Left colon (tissue), 2 donors: ENCODE results near the gene MAP2K7. TPM values are rescaled to one million over a fixed set of nuclear protein-coding genes. Genes with fewer than 3 reads are reported as not detected.
A peak's percentile ranks its signal among the peaks of the same experiment; 100 is the strongest.
"Not testable (repeated sequence)": the region's sequence is repeated elsewhere in the genome, so short reads cannot be mapped to it uniquely, and the experiment has no call there.

Source experiments
- ATAC-seq: fragments of 200-7000 bp; cut with Tn5 transposase; one replicate; pipeline ENCODE4 v1.9.1; 2020; ENCODE audit warnings: mild to moderate bottlenecking, moderate library complexity
- DNase-seq, 2 donors: peaks; one replicate each; pipeline ENCODE4 v3.0.0-alpha.2; 2020
- intact Hi-C, 2 donors: fragments of 100-400 bp; cut with DNase I in 1 of 2; cut with micrococcal nuclease in 1 of 2; formaldehyde crosslinking; loops; one replicate each; pipeline versions ENCODE4 v1.11.2 to v1.14.0; 2022; cut with DNase I, micrococcal nuclease
- total RNA-seq, 2 donors: library from RNA; stranded (reverse); fragmentation: NEBNext Ultra II Directional; extraction: Animal tissue kit (Norgen Biotek cat#: 25700); gene quantifications; one replicate each; pipeline ENCODE4 v1.2.1, GENCODE V29; 2021
- donor health status: DM: no; HTN: no; CAD: no.
- donor health status: DM: yes; HTN: yes; CAD: no.

Gene MAP2K7
- total RNA-seq, 2 donors from 2014 or later: 27.0 to 29.2 TPM

DNA sequence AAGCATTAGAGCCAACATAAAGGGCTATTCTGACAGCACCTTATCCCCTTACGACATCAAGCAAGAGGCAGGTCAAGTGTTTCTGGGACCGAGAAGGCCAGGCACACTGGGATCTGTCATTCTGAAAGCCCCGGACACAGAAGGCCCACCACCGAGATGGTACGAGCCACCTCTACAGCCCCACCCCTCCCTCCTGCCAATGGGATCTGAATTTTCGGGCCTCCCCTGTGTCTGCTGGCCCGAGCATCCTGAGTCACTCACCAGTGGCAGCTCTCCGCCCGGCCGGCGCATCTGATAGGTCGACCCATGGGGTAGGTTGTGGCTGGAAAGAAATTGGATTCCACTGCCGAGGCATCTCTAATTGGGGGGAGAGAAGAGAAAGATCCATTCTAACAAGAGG, 37.2 kb downstream of the MAP2K7 start:
- no peak for DNase-seq
- intact Hi-C loops: no loop called here
- ATAC-seq: no peak

DNA sequence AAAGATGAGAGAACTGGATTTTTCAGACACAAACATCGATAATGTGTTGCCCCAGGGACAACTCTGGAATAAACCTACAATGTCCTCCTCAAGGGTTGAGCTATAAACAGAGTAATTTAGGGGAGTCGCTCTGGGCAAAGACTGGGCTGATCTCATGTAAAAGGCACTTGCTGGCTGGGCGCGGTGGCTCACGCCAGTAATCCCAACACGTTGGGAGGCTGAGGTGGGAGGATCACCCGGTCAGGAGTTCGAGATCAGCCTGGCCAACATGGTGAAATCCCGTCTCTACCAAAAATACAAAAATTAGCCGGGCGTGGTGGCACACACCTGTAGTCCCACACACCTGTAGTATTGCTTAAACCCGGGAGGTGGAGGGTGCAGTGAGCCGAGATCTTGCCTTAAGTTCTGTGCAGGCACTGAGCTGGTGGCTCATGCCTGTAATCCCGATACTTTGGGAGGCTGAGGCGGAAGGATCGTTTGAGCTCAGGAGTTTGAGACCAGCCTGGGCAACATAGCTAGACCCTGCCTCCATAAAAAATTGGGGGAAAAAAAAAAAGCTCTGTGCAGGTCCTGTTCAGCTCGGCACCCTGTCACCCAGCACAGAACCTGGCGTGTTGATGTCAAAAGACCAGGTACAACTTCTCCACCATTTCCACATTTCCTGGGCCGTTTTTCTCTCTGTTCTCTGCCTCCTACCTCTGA, 38.4 kb downstream of the MAP2K7 start:
- DNase-seq (no peak), ATAC-seq (no peak)
- intact Hi-C loops: no loop called here

DNA sequence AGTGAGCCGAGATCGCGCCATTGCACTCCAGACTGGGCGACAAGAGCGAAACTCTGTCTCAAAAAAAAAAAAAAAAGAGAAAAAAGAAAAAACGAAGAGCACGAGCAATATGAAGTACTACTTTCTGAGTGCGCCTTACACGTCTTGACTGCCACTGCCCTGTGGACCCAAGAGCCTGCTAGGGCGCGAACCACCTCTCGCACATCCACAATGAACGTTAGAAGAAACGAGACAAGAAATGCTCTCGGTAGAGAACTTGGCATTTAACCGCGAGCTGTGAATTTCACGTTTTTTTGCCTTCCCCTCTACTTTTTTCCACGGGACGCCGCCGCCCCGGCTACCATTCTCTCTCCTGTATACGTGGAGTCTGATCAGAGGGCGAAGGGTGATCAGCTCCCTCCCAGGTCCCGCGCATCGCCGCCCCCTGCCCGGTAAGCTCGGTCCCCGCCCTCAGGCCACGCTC, 39.3 kb downstream of the MAP2K7 start:
- ATAC-seq (peak; percentile 31), DNase-seq (peak in 1 of 2 donors; percentile 11)
- intact Hi-C loops: no loop called here

DNA sequence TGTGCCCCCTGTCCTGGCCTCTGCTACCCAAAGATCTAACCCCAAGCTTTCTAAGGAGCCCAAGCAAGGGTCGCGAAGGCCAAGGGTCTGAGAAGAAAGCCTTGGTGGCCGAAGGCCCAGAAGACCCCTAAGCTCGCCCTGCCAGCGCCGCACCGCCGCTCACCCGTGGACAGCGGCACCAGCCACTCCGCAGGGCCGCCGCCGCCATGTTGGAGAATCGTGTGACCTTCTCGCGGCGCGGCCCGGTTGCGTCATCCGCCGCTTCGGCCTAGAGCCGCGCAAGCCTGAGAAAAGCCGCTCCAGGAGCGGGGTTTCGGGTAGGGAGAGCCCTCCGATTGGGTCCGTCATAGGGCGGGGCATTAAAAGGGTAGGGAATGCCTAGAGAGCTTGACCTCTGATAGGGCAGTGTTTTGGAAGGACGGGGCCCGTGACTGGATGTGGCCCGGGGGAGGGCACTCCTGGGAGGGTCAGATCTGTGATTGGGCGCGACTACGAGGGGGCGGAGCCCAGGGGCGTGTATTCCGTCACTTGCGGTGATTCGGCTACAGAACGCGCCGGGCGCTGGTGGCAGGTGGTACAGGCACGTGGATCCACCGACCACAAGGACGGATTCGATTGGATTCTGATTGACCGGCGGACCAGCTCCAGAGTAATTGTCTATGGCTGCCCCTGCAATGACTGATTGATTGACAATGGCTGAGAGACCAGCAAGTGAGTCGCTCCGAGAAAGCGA, 39.9 kb downstream of the MAP2K7 start, which contains the start of gene TIMM44:
Gene TIMM44, minus strand, starts transcription at position 223 of the 733 bp plus-strand sequence. Its CDS starts 15 bp downstream, at position 208.
- DNase-seq (peak; percentile 99 to 100), ATAC-seq (peak; percentile 95)
- intact Hi-C loops: no loop called here

DNA sequence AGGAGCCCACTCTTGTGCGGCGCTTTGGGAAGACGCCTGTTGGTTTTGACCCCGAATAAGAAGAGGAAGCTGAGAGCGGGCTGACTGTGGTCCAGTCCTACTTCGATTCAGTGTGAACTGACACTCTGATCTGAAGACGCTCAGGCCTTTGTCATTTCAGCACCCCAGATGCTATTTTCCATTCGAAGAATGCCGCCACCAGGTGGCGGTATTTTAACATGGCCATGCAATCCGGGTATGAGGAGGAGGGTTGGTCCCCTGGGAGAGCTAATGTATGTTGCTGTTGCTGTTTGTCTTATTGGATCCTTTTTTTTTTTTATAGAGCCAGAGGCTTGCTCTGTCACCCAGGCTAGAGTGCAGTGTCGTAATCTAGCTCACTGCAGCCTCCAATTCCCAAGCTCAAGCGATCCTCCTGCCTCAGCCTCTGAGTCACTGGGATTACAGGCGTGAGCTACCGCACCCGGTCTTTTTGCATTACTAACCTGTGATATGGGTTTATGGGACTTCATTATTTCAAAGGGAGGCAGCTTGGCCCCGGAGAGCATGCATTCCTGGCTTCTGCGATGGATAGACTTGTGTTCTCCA, 40.6 kb downstream of the MAP2K7 start:
- peak; percentile 83 to 95 for DNase-seq
- peak; percentile 60 for ATAC-seq
- intact Hi-C loops: no loop called here

DNA sequence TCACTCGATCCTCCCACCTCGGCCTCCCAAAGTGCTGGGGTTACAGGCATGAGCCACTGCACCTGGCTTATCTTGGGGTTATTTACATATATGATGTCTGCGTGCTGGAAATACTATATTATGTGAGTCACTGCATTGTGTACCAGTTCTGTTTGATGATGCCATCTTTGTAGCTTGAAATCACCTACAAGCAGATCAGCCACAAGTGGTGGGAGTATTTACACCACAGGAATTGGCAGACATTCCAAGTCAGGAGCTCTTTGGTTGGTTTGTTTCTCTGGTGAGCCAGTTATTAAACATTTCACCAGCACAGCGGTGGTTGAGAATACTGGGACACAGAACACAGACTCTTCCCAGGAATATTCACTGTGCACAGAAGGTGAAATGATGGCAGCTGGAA, 44.3 kb downstream of the MAP2K7 start:
- DNase-seq (no peak), ATAC-seq (no peak)
- intact Hi-C loops: loop anchor here in 1 of 2 donors (5.0 kb wide), 1 partner anchor 54 kb away; no protein-coding TSS in a partner anchor

DNA sequence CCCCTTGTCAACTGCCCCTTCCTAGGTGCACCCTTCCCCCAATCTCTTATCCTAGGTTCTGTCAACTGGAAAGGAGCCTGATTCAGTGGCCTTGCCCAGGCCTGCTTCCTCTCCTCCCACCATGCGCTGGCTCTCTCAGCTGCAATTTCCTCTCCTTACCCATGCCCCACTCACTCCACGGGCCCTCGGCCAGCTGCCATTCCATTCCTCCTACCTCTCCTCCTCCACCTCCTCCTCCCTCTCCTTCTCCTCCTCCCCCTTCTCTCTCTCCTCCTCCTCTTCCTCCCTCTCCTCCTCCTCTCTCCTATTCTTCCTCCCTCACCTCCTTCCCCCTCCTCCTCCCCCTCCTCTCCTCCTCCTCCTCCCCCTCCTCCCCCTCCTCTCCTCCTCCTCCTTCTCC, 49.4 kb downstream of the MAP2K7 start:
- DNase-seq (no peak), ATAC-seq (no peak)
- intact Hi-C loops: no loop called here

DNA sequence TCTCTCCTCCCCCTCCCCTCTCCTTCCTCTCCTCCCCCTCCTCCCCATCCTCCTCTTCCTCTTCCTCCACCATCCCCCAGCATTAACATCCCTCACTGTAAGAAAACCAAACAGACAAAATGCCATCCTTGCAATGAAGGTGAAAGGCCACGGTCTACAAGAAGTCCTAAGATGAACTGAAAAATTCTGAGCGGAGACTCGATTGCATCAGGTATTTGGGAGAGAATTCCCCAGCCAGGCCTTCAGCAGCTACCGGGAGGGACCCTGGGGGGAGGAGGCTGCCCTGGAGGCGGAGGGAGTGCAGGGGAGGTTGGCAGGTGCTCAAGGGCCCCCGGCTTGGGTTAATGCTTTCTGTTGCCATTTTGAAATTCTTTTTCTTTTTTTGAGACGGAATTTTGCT, 49.9 kb downstream of the MAP2K7 start:
- intact Hi-C loops: no loop called here
- ATAC-seq: no peak
- DNase-seq: no peak

DNA sequence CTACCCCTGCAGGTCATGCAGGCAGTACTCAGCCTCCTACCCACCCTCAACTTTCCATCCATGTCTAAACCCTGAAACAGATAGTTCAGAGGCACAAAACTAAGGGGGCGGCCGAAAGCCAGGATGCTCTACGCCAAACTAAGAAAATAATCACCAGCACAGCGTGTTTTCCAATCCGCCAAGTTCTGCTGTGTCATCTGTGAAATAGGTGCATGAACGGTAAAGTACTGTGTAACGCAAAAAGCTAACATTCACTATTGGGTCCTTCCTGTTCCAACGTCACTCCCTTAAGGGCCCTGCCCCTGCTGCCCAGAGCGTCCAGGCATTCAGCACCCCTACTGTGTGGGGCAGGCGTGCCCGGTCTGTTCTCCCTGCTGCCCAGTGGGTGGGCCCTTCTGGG, 52.0 kb downstream of the MAP2K7 start:
- ATAC-seq: peak; percentile 15
- intact Hi-C loops: no loop called here
- DNase-seq: no peak

DNA sequence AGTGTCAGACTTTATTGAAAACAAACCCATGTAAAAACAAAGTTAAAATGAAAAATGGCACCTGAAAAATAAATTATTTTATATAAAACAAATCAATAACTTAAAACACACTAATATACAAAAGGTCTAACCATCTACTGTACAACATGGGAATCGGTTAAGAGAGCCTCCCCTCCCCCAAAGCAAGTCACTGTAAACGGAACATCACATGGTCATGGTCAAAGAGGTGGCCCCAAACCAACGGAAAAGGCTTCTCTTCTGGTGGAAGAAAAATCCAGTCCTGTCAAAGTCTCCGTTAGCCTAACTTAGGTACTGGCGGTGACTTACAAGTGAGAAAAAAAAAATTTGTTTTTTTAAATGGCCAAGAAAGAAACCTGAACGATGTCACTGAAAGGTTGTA, 55.5 kb downstream of the MAP2K7 start:
- intact Hi-C loops: no loop called here
- ATAC-seq: no peak
- DNase-seq: no peak

DNA sequence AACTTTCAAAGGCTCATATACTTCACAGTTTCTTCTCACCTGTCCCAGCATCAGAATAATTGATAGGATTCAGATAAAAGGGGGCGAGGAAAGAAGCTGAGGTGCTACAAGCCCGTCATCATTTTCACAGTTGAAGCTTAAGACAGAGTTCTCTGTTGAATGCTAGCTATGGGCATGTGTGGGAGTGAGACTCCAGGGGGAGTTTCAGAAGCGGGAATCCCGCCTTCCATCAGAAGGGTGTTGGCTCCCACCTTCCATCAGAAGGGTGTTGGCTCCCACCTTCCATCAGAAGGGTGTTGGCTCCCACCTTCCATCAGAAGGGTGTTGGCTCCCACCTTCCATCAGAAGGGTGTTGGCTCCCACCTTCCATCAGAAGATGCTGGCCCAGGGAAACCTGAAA, 57.4 kb downstream of the MAP2K7 start:
- intact Hi-C loops, DNase-seq, ATAC-seq: not testable (repeated sequence)

DNA sequence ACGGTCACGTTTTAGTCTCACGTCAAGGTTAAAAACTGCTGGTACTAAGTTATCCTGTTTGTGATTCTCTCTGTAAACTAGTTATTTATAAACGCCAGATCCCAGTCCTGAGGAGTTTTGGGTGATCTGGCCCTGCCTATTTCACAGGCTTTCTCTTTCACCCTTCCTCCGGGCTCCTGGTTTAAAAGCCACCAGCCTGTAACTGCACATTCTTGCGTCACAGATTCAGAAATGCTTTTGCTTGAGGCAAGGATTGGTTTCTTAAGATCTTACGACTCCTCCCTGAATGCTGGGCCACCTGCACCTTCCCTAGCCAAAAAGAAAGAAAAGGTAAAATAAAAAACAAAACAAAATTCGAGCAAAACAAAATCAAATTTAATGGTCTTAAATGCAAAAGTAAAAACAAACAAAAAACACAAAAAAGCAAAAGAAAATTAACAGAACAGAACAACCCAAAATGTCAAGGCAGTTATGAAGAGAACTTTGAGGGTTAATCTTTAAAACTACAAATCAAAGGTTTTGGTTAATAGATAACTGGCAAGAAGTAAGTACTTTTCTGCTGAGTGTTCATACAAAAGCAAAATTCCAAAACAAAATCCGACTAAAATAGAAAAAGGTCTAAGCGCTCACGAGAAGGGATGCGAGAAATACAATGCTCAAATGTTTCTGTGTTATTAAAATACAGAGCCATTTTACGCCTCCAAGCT, 58.4 kb downstream of the MAP2K7 start:
- intact Hi-C loops: no loop called here
- ATAC-seq: no peak
- DNase-seq: no peak

DNA sequence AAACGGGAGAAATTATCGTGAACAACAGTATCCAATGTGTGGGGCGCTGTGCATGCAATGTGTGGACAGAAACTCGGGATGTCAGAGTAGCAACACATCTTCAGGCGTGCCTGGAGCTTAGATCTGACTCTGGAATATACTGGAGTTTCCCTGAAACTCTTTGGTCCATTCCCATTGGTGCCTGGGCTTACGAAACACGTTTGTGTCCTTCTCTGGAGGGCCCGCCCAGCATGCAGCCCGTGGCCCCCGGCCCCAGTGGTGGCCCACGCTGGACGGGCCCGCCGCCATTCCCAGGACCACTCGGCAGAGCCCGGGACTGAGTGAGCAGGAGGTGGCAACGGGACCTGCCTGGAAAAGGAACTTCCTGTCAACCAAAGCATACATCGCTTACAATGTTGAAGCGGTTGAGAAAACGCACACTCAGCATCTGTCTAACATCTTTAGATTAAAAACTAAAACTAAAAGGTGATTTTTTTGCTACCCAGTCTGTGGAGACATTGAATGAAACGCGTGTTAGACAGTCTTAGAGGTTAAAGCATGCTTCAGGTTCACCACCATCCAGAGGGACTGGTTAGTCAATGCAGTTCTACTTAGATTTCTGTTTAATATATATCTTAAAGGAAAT, 59.1 kb downstream of the MAP2K7 start:
- no peak for DNase-seq
- intact Hi-C loops: no loop called here
- no peak for ATAC-seq

DNA sequence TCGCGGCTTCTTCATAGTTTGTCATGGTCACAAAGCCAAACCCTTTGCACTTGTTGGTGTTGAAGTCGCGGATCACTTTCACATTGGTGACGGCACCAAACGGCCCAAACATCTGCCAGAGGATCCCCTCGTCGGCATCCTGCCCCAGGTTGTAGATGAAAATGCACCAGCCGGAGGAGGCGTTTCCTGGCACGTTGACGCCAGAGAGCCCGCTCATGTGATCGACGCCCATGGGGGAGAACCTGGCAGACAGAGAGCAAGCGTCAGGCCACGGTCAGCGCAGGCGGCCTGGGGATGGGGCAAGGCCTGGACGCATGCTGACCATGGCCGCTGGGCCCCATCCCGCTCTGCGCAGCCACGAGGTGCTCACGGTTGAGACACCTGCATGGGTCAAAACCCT, 59.9 kb downstream of the MAP2K7 start:
- ATAC-seq: no peak
- no peak for DNase-seq
- intact Hi-C loops: no loop called here

Other genes with a start within 250 kb of the MAP2K7 start
- not detected for gene RETN, start 234.8 kb upstream of the MAP2K7 start, total RNA-seq
- not detected for gene MCEMP1, start 226.8 kb upstream of the MAP2K7 start, total RNA-seq
- 100 to 1,000 TPM; 107 to 108 TPM for gene TRAPPC5, start 223.0 kb upstream of the MAP2K7 start, total RNA-seq
- gene FCER2, start 201.7 kb upstream of the MAP2K7 start, total RNA-seq: under 1 TPM; 0.27 to 0.64 TPM
- 1 to 10 TPM in 1 of 2 donors, not detected in 1; 1.3 TPM for gene CLEC4G, start 171.8 kb upstream of the MAP2K7 start, total RNA-seq
- gene CD209, start 156.3 kb upstream of the MAP2K7 start, total RNA-seq: 10 to 100 TPM in 1 of 2 donors, 1 to 10 TPM in 1; 2.6 to 12.1 TPM
- not detected for gene CLEC4M, start 140.6 kb upstream of the MAP2K7 start, total RNA-seq
- 10 to 100 TPM; 10.5 to 13.1 TPM for gene EVI5L, start 73.7 kb upstream of the MAP2K7 start, total RNA-seq
- under 1 TPM; 0.22 to 0.46 TPM for gene PRR36, start 29.5 kb upstream of the MAP2K7 start, total RNA-seq
- gene LRRC8E, start 15.4 kb upstream of the MAP2K7 start, total RNA-seq: 1 to 10 TPM; 2.7 to 3.1 TPM
- gene TGFBR3L, start 11.0 kb downstream of the MAP2K7 start, total RNA-seq: under 1 TPM in 1 of 2 donors, not detected in 1; 0.53 TPM
- 10 to 100 TPM; 10.6 to 17.7 TPM for gene SNAPC2, start 16.5 kb downstream of the MAP2K7 start, total RNA-seq
- gene CTXN1, start 22.3 kb downstream of the MAP2K7 start, total RNA-seq: 1 to 10 TPM in 1 of 2 donors, under 1 TPM in 1; 0.61 to 5.1 TPM
- gene TIMM44, start 39.8 kb downstream of the MAP2K7 start, total RNA-seq: 10 to 100 TPM; 54.1 to 69.1 TPM
- 10 to 100 TPM; 49.2 to 61.4 TPM for gene ELAVL1, start 101.8 kb downstream of the MAP2K7 start, total RNA-seq
- not detected for gene CCL25, start 148.9 kb downstream of the MAP2K7 start, total RNA-seq
- not detected for gene FBN3, start 245.7 kb downstream of the MAP2K7 start, total RNA-seq